Right lobe of liver (tissue), 4 donors: ENCODE data around the gene MAGEF1.

Experiments
- POLR2A ChIP-seq: fragments of 450-650 bp; IDR thresholded peaks from one replicate; pipeline ENCODE4 v1.6.1; 2017; ENCODE audit warnings: antibody characterized with exemption, mild to moderate bottlenecking
- TF ChIP-seq, protein P1 (sequence below), 4 donors: fragments of 200-600 bp in 3 of 4; fragments of 450-650 bp in 1 of 4; IDR thresholded peaks; one replicate each; pipeline versions ENCODE4 v1.5.1 to v1.8.0; 2016 to 2022; ENCODE audit warnings: antibody characterized with exemption in 4 of 4, mild to moderate bottlenecking in 2 of 4
- donor health status: DM: no; HTN: no; CAD: no.
- donor health status: DM: no; HTN: no; CAD: no.
- donor health status: DM: no; HTN: yes; CAD: no.

DNA sequence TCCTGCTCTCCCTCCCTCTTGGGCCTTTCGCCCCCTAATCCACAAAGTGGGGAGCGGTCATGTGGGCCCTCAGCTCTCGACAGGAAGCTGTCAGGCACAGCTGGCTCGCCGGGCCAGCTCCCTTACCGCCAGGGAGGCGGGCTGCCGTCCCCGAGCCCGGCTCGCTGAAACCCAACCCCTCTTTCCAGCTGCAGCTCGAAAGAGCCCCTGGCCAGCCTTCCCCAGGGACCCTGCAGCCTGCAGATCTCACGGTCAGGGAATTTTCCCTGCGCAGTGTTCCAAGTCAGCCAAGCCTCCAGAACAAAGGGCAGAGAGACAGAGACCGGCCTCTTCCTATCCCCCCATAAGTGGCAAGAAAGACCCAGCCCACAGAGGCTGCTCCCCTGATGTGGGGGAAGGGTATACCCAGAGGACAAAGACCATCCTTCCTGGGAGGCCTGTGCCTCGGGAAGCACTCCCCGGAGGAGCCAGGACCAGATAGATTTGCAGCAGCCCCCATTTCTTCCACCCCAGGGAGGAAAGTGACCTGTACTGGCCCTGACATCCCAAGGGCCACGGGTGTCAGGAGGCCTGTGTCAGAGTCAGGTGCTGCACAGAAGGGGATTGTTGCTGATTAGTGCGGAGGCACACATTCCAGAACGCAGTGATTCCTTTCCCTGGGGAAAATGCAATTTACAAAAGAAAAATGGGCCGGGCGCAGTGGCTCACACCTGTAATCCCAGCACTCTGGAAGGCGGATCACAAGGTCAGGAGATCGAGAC is 32.6 kb downstream of the MAGEF1 start:
- TF ChIP-seq, protein P1, sequence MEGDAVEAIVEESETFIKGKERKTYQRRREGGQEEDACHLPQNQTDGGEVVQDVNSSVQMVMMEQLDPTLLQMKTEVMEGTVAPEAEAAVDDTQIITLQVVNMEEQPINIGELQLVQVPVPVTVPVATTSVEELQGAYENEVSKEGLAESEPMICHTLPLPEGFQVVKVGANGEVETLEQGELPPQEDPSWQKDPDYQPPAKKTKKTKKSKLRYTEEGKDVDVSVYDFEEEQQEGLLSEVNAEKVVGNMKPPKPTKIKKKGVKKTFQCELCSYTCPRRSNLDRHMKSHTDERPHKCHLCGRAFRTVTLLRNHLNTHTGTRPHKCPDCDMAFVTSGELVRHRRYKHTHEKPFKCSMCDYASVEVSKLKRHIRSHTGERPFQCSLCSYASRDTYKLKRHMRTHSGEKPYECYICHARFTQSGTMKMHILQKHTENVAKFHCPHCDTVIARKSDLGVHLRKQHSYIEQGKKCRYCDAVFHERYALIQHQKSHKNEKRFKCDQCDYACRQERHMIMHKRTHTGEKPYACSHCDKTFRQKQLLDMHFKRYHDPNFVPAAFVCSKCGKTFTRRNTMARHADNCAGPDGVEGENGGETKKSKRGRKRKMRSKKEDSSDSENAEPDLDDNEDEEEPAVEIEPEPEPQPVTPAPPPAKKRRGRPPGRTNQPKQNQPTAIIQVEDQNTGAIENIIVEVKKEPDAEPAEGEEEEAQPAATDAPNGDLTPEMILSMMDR (IDR thresholded peaks at IDR 0.05), result no peak
- TF ChIP-seq POLR2A, result no peak
